HepG2 (cell line): ENCODE results near the gene NEK7. TPM values are rescaled to one million over a fixed set of nuclear protein-coding genes. Genes with fewer than 3 reads are reported as not detected.

Source experiments
- AGO1 ChIP-seq: fragments of 200-400 bp; formaldehyde crosslinking; IDR thresholded peaks from 2 replicates; pipeline ENCODE4 v1.6.1; 2017; ENCODE audit warnings: mild to moderate bottlenecking, low read depth, low read length, moderate library complexity; ENCODE audit not compliant: poor library complexity, severe bottlenecking
- HHEX ChIP-seq: IDR thresholded peaks from 2 replicates; pipeline ENCODE4 v1.6.1; 2016; ENCODE audit warnings: control low read depth
- ZFYVE20 ChIP-seq: sonication (generic); formaldehyde crosslinking; IDR thresholded peaks from 2 replicates; pipeline ENCODE4 v1.8.0; 2023; ENCODE audit warnings: low read depth, mild to moderate bottlenecking, moderate library complexity, missing genetic modification reagents, borderline replicate concordance
- ZNF235 ChIP-seq: sonication (generic); formaldehyde crosslinking; IDR thresholded peaks from 2 replicates; pipeline ENCODE4 v1.8.1; 2023; ENCODE audit warnings: mild to moderate bottlenecking, missing genetic modification reagents, borderline replicate concordance
- ZNF343 ChIP-seq: sonication (generic); formaldehyde crosslinking; IDR thresholded peaks from 2 replicates; pipeline ENCODE4 v1.4.0; 2020; ENCODE audit warnings: mild to moderate bottlenecking, missing genetic modification reagents
- polyA plus RNA-seq, 8 experiments: library from polyadenylated mRNA; depleted of rRNA in 3 of 8; stranded (reverse) in 7 of 8; unstranded in 1 of 8; fragments of >200 nt; fragmentation: Illumina TruSeq in 4 of 8; extraction: Trizol in 4 of 8; gene quantifications; 2 replicates each; pipeline versions ENCODE4 v1.2.1 to v1.2.3, GENCODE V29; 2011 to 2016; ENCODE audit warnings: low read depth in 4 of 8, missing spikeins in 1 of 8, mixed read lengths in 1 of 8; ENCODE audit not compliant: insufficient read depth in 1 of 8
- total RNA-seq, 5 experiments: library from RNA; depleted of rRNA; stranded (reverse); fragments of >200 nt; fragmentation: Illumina TruSeq; extraction: Trizol; gene quantifications; 2 replicates each; pipeline ENCODE4 v1.2.3, GENCODE V29; 2016; ENCODE audit warnings: low read depth in 1 of 5
- TF ChIP-seq, protein P1 (sequence below): sonication (generic); formaldehyde crosslinking; conservative IDR thresholded peaks from 2 replicates; pipeline ENCODE4 v1.4.0; 2020; ENCODE audit warnings: mild to moderate bottlenecking, missing genetic modification reagents, moderate library complexity
- TF ChIP-seq, protein P2 (sequence below): sonication (generic); formaldehyde crosslinking; IDR thresholded peaks from 2 replicates; pipeline ENCODE4 v1.5.0; 2020; ENCODE audit warnings: missing genetic modification reagents
- TF ChIP-seq, protein P3 (sequence below): sonication (generic); formaldehyde crosslinking; IDR thresholded peaks from 2 replicates; pipeline ENCODE4 v1.8.0; 2022; ENCODE audit warnings: missing genetic modification reagents, low read depth, mild to moderate bottlenecking, borderline replicate concordance

Gene NEK7
- total and polyA plus RNA-seq, 2 of the 13 experiments (the other 11 are each of a cell fraction or from before 2014, with no cell fraction given) = 18.1 to 19.2 TPM

DNA sequence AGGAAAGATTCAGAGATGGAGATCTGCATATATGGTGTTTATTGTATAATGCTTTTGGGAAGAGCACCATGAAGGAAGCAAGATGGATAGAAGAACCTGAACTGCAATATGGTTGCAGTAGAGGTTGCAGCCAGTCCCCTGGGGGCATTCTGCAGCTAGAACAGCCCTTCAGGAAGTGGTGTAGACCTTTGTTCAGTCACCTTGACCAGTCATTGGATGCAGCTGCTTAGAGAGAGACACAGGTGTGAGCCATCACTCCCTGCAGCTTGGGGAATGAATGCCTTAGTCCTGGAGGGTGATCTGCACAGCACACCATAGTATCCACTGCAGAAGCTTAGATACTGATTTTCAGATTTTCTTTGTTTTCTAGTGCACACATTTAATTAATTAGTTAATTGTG is 42.3 kb downstream of the NEK7 start (continued):
- TF ChIP-seq, protein P1, sequence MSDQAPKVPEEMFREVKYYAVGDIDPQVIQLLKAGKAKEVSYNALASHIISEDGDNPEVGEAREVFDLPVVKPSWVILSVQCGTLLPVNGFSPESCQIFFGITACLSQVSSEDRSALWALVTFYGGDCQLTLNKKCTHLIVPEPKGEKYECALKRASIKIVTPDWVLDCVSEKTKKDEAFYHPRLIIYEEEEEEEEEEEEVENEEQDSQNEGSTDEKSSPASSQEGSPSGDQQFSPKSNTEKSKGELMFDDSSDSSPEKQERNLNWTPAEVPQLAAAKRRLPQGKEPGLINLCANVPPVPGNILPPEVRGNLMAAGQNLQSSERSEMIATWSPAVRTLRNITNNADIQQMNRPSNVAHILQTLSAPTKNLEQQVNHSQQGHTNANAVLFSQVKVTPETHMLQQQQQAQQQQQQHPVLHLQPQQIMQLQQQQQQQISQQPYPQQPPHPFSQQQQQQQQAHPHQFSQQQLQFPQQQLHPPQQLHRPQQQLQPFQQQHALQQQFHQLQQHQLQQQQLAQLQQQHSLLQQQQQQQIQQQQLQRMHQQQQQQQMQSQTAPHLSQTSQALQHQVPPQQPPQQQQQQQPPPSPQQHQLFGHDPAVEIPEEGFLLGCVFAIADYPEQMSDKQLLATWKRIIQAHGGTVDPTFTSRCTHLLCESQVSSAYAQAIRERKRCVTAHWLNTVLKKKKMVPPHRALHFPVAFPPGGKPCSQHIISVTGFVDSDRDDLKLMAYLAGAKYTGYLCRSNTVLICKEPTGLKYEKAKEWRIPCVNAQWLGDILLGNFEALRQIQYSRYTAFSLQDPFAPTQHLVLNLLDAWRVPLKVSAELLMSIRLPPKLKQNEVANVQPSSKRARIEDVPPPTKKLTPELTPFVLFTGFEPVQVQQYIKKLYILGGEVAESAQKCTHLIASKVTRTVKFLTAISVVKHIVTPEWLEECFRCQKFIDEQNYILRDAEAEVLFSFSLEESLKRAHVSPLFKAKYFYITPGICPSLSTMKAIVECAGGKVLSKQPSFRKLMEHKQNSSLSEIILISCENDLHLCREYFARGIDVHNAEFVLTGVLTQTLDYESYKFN (CRISPR knock-in tag) = no peak
- TF ChIP-seq HHEX (no peak), ZNF343 (CRISPR knock-in tag) (no peak), ZFYVE20 (CRISPR knock-in tag) (no peak), ZNF235 (CRISPR knock-in tag) (no peak), AGO1 (no peak)
- TF ChIP-seq, protein P2, sequence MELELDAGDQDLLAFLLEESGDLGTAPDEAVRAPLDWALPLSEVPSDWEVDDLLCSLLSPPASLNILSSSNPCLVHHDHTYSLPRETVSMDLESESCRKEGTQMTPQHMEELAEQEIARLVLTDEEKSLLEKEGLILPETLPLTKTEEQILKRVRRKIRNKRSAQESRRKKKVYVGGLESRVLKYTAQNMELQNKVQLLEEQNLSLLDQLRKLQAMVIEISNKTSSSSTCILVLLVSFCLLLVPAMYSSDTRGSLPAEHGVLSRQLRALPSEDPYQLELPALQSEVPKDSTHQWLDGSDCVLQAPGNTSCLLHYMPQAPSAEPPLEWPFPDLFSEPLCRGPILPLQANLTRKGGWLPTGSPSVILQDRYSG (CRISPR knock-in tag) = no peak
- TF ChIP-seq, protein P3, sequence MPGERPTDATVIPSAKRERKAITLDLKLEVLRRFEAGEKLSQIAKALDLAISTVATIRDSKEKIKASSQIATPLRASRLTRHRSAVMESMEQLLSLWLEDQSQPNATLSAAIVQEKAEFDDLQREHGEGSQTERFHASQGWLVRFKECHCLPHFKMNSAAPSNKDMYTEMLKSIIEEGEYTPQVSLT (CRISPR knock-in tag) = no peak
